Activated T-cell treated with anti-CD3 and anti-CD28 coated beads for 24 hours (primary cell): ENCODE data around the gene MEGF9.
"Not testable (repeated sequence)": the region's sequence is repeated elsewhere in the genome, so short reads cannot be mapped to it uniquely, and the experiment has no call there.

ENCODE experiments used
- DNase-seq: peaks from one replicate; pipeline ENCODE4 v3.0.0-alpha.2; 2020; ENCODE audit warnings: low read depth

The MEGF9 gene

GRCh38 chr9:120571443-120572257 lies 142.6 kb downstream of the MEGF9 start:
- DNase-seq = no peak

- no peak for DNase-seq
Observed at GRCh38 chr9:120570296-120570695, 144.0 kb downstream of the MEGF9 start.

DNA sequence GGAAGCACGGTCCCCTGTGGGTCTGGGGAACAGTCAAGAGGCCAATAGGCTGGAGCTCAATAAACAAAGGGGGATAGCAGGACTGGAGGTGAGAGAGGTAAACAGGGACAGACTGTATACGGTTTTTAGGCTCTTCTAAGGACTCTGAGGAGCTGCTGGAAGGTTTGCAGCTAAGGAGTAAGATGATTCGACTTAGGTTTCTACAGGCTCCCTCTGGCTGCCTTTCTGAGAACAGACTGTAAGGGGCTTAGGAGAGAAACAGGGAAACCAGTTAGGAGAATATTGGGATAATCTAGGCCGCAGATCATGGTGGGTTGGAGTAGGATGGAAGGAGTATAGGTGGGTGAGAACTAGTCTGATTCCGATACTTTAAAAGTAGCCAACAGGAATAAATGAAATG lies 144.7 kb downstream of the MEGF9 start:
- no peak for DNase-seq

- DNase-seq = no peak
Observed at GRCh38 chr9:120568816-120569215, 145.5 kb downstream of the MEGF9 start.

DNA sequence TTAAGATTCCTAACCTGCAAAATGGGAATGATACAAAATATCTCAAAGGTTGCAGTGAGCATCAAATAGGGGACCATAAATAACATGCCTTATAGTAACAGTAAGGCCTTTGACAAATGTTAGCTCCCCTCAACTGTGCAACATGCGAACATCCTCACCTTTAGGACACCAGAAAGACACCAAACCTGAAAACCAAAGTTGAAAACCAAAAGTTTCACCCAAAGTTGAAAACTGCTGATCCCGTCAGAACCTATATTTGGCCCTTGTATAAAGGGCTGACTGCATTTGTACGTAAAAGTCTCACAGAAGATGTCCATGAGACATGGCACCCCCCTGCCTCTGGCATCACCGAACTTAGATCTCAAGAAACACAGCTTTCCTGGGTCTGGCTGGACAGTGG lies 146.4 kb downstream of the MEGF9 start:
- no peak for DNase-seq

GRCh38 chr9:120567081-120567480 lies 147.2 kb downstream of the MEGF9 start:
- DNase-seq = no peak

DNA sequence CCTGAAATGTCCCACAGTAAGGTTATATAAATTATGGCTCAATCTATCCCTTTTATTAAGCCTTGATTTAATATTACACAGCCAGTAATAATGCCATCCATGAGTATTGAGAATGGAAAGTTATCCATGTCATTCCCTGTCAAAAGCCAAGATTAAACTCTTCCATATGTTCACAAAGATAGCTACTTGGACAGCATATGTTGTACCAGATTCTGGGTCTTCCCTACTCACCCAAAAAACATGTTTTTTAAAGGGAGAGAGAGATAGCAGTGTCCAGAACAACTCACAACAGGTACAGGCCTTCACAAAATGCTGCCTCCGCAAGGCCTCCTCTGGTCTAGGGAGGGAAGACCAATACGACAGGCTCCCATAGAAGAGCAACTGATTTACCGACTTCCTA lies 149.7 kb downstream of the MEGF9 start:
- no peak for DNase-seq

DNA sequence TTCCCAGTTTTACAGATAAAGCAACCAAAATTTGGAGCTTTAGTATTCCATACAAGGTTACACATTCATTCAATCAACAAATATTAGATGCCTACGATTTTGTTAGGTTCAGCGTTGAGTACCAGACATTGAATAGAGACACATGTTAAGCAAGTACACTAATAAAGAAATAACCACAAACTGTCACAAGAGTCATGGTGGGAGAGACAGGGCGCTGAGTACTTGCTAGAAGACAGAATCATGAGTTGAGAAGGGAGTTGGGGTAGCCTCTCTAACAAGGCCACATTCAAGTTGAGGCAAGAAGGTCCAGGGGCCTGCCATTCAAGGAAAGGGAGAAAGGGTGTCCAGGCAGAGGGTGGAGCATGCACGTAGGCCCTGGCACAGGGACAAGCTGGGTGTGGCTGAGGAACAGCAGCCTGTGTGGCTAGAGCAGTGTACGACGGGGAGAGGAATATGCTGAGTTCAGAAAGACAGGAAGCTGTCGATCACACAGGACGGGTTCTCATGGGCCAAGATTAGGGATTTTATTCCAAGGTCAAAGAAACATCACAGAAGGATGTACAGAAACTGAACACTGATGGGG lies 151.3 kb downstream of the MEGF9 start:
- no peak for DNase-seq

GRCh38 chr9:120561709-120562108 lies 152.6 kb downstream of the MEGF9 start:
- no peak for DNase-seq

DNA sequence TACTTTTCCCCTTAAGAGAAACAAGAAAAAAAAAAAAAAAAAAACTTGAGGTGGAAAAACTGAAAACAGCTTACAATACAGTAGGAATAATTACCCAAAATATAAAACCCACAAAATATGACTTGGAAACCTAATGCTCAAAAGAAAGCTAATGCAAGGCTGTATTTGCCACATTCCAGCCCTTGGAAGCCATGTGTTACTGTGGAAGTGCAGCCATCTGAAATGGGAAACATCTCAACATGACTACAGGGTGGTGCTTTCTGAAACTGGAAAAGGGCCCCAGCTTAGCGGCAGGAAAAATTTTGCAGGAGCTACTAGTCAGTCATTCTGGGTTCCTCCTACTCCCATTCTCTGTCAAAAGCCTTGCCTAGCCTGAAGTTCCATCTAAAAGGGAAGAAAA lies 154.7 kb downstream of the MEGF9 start:
- no peak for DNase-seq

GRCh38 chr9:120558454-120558853 lies 155.8 kb downstream of the MEGF9 start:
- DNase-seq = no peak

- no peak for DNase-seq
Observed at GRCh38 chr9:120557205-120557604, 157.1 kb downstream of the MEGF9 start.

- DNase-seq = no peak
Observed at GRCh38 chr9:120556775-120557174, 157.5 kb downstream of the MEGF9 start.

DNA sequence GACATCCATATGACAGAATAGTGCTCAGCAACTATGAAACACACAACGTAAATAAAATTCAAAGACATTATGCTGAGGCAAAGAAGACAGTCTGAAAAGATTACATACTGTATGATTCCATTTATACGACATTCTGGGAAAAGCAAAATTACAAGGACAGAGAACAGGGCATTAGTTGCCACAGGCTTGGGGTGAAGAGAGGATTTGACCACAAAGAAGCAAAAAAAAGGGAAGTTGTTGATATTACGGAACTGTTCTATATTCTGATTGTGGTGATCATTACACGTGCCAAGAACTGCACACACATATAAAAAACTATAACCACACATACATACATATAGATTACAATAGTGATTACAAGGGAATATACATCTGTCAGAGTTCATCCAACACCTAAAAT lies 158.4 kb downstream of the MEGF9 start:
- DNase-seq = no peak

- not testable (repeated sequence) for DNase-seq
Observed at GRCh38 chr9:120552210-120552704, 162.0 kb downstream of the MEGF9 start.
